Activated effector memory CD4-positive, alpha-beta T cell treated with anti-CD3 and anti-CD28 coated beads, Interleukin-2, amount 50 U/mL, for 16 hours (primary cell): ENCODE data around the gene MADCAM1.
A peak's percentile ranks its signal among the peaks of the same experiment; 100 is the strongest.

Experiments
- DNase-seq: peaks from one replicate; pipeline ENCODE4 v3.0.0-alpha.2; 2020

MADCAM1 gene

DNA sequence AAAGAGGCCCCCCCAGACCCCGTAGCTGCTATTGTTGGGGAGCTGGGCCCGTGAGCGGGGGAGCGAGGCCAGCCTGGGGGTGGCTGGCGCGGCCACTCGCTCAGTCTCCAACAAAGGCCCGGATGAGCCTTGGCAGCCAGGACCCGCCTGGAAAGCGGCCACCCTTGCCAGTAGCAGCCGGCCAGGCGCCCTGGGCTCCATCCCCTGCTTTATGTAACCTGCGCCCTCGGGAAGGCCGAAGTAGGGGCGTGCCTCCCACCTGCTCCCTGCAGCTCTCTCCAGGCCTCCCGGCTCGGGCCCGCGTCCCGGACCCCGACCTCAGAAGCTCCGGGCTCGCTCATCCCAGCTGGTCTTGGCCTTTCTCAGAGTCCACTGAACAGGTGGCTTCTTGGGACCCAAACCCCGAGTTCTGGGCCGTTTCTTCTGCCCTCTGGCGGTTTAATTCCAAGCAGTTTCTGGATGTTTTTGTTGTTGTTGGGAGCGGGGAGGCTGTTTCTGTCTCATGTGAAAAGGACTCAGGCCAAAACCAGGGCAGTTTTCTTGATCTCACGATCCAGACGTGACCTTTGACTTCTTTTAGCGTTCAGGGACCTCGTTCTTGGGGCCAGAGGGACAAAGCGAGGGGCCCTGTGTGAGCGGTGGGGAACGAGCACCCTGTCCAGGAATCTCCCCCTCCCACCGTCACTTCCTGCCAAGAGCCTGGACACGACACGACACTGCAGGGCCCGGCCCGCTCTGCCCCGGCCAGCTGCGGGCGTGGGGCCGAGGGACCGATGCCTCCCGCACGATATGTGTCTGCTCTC, 36.5 kb downstream of the MADCAM1 start:
- DNase-seq, result peak; percentile 78

DNA sequence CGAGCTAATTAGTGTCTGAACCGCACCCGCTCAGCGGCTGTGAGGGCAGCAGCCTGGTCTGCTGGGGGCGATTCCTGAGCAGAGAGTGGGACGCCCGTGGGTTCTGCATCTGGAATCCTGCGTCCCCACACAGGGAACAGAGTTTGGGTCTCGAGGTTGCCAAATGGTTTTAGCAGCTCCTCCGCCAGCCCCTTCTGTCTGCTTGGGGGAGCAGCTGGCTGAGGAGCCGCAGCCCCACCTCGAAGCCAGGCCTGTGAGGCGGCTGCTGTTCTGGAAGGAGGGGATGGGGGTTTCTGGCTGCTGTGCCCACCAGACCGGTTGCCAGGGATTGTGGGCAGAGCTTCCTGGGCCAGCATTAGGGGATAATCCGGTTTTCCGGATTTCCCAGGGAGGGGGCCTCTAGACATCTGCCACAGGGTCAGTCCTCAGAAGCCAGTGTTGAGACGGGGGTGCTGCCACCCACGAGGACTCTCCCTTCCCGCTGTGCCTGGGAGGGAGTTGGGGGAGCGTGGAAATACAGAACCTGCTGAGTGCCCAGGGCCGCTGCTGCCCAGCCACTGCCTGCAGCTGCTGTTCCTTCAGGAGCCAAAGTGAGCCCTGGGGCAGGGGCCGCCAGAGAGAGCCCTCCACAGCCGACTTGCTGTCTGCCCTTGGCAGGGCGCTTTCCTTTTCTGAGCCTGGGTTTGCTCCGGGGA, 37.2 kb downstream of the MADCAM1 start:
- no peak for DNase-seq

DNA sequence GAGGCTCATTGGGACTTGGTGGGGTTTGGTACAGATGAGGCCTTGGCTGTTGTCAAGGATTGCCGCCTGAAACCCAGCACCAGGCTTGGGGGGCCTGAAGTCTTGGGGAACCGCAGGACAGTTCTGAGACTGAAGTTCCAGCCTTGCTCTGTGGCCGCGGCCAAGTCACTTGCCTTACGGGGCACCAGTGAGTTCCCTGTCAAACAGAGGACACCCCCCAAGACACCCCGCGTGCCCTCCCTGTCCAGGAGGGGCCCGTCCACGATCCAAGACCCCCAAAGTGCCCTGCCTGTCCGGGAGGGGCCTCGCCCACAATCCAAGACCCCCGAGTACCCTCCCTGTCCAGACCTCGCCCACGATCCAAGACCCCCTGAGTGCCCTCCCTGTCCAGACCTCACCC, 37.8 kb downstream of the MADCAM1 start:
- DNase-seq, result no peak

DNA sequence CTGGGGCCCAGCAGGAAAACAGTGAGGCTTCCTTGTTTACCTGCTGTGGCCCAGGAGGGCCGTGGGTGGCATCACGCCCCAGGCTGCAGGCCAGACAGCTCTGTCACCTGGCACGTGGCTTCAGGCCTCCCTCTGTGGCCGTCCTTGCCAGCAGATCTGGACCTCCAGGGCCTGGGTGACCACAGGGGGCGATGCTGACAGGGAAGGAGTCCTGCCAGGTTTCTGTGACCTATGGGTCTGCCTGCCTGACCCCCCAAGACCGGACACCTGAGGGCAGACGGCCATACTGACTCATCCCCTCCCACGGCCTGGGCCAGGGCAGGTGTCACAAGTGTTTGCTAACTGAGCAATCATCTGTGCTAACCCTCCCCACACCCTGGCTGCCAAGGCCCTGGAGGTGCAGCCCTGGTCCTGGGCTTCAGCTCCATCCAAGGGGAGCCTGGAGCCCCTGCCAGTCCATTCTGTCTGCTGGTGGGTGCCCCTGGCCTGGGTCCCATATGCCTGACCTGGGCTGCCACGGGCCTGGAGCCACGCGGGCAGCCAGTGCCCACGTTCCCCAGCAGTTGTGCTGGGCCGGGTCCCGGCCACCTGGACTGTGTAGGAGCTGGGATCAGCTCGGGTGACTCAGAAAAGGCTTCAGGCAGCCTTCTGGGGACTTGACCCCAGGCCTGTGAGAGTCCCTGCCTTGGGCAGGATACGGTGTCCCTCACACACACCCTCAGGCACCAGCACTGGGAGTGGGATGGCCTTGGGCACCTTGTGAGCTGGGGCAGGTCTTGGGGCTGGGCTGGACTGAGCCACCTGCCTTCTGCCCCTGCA, 38.9 kb downstream of the MADCAM1 start:
- no peak for DNase-seq

DNA sequence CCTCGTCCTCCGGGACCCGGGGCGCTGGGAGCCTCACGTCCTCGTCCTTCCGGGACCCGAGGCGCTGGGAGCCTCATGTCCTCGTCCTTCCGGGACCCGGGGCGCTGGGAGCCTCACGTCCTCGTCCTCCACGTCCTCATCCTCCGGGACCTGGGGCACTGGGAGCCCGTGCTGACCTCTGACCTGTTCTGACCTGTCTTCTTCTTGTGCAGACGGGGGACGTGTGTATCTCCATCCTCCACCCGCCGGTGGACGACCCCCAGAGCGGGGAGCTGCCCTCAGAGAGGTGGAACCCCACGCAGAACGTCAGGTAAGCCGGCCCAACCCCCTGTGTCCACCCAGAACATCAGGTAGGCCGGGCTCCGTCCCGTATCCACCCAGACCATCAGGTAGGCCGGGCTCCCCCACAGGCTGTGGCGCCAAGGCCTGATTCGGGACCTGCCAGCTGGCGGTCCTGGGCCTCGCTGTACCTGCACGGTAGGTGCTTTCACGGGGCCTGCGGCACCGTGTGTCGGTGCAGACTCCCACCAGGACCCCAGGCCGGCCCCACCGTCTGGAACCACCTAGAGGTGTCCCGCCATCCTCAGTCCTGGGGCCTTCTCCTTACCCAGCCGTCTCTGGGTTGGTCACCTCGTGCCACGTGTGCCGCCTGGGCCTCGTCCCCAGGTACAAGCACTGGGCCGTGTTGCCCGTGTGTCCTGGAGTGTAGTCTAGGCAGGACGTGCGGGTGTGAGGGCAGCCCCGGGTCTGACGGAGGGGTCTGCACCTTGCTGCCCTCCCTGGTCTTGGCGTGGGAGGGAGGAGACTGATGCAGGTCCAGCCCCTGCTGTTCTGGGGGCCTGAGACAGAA, 40.0 kb downstream of the MADCAM1 start:
- no peak for DNase-seq

DNA sequence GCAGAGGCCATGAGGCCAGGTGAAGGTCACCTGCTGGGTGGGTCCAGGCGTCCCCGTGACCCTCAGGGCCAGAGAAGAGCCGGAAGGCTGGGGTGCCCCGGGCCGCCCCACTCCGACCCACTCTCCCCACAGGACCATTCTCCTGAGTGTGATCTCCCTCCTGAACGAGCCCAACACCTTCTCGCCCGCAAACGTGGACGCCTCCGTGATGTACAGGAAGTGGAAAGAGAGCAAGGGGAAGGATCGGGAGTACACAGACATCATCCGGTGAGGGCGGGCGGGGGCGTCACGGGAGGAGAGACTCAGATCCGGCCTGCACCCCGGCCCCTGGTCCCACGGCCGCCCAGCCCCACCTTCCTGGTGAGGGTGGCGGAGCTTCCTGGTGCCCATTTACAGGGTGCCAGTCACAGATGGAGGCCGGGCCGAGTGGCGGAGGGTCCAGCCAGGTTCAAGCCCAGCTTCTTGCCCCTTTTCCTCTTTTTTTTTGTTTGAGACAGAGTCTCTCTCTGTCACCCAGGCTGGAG, 40.7 kb downstream of the MADCAM1 start:
- no peak for DNase-seq

DNA sequence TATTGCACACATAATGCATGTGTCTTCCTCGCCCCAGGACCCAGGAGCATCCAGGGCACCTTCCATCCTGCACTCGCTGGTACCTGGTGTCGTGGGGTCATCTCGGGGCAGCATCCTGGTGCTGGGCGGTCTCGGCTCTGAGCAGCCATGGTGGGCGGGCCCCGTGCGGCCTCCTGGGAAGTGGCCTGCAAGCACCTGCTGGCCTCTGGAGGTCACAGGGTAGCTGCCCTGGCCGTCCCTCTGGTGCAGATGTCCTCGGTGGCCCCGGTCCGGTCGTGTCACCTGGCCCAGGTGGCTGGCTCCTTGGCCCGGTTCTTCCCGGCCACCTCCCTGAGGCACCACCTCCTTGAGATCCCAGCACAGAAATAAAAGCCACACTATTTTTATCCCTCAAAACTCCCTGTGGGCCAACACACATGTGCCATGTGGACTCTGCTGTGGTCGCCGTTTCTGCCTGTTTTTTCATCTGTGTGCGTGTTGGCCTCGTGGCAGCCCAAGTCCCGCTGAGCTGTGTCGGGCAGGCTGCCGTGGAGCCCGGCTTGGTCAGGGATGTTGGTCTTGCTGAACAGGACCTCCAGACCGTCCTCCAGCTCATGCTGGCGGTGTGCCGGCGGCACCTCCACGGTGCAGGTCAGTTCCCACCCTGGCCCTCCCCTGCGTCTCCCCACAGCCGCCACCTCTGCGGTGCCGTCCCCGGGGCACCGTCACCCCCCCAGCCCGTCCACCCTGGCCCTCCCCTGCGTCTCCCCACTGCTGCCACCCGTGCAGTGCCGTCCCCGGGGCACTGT, 42.5 kb downstream of the MADCAM1 start:
- no peak for DNase-seq

DNA sequence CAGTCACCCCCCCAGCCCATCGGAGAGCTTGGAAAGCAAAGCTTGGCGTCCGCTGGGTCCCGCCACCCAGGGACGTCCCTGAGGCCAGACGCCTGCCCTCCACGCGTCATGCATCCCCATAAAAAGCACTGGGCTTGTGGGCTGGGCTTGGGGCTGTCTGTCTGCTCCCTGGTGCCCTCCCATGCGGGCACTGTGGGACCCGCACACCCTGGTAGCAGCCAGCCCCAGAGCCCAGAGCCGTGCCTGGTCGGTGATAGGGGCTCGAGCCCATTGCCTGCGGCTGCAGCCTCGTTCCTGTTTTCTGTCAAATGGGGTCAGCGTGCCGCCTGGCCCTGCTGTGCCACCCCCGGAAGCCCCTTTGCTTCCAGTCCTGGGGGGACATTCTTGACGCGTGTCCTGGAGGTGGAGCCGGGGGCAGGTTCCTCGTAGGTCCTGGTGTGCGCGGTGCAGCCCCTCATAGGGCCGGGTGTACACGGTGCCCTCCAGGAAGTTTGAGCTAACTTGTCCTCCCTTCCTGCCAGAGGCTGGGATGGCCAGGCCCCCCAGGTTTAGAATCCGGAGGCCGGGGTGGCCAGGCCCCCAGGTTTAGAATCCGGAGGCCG, 43.2 kb downstream of the MADCAM1 start:
- no peak for DNase-seq

DNA sequence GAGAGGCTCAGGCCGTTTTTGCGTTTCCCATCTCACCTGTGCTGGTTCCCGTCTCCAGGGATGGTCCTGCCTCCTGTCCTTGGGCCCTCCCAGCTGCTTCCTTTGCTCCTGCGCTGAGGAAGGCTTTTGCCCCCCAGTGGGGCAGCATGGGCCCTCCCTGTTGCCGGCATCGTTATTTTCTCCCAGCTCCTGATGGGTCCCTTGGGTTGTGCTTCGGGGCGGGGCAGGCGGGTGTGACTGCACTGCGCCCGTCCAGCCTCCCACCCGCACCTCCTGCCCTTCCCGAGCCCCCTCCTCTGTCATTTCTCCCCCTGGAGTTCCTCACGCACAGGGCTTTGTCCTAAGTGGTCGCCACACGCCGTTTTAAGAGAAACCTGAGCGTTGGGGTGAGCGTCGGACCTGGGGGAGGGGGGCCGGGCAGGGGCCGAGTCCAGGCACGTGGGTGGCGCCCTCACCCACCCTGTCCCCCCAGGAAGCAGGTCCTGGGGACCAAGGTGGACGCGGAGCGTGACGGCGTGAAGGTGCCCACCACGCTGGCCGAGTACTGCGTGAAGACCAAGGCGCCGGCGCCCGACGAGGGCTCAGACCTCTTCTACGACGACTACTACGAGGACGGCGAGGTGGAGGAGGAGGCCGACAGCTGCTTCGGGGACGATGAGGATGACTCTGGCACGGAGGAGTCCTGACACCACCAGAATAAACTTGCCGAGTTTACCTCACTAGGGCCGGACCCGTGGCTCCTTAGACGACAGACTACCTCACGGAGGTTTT, 44.8 kb downstream of the MADCAM1 start:
- no peak for DNase-seq

DNA sequence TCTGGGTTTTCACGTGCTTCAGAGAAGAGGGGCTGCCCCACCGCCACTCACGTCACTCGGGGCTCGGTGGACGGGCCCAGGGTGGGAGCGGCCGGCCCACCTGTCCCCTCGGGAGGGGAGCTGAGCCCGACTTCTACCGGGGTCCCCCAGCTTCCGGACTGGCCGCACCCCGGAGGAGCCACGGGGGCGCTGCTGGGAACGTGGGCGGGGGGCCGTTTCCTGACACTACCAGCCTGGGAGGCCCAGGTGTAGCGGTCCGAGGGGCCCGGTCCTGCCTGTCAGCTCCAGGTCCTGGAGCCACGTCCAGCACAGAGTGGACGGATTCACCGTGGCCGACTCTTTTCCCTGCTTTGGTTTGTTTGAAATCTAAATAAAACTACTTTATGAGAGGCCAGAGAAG, 45.4 kb downstream of the MADCAM1 start:
- no peak for DNase-seq

DNA sequence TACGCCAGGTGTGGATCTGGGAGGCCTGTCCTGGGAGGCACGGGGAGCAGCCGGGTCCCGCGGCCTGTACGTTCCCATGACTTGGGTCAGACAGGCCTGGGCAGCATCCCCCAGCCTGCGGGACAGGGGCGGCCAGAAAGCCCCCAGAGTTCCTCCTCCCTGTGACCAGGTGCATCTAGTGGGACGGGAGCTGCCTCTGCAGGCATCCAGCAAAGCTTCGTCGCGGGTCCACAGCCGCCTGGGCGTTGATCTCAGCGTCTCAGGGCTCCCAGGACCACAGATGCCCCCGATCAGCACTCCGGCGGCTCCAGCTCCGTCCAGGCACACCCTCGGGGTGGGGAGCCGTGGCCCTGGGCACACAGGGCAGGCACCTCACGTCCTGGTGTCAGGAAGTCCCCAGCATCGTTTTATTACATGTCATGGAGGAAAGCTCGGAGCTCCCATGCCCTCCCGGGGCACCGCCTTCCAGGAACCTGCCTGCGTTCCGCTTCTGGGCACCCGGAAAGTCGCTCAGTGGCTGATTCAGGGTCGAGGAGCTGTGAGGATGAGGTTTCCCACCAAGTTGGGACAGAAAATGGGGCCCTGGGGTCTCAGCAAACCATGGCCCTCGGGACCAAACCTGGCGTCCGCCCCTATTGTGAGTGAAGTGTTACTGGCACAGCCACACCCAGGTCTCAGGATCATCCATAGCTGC, 46.0 kb downstream of the MADCAM1 start:
- DNase-seq, result no peak

DNA sequence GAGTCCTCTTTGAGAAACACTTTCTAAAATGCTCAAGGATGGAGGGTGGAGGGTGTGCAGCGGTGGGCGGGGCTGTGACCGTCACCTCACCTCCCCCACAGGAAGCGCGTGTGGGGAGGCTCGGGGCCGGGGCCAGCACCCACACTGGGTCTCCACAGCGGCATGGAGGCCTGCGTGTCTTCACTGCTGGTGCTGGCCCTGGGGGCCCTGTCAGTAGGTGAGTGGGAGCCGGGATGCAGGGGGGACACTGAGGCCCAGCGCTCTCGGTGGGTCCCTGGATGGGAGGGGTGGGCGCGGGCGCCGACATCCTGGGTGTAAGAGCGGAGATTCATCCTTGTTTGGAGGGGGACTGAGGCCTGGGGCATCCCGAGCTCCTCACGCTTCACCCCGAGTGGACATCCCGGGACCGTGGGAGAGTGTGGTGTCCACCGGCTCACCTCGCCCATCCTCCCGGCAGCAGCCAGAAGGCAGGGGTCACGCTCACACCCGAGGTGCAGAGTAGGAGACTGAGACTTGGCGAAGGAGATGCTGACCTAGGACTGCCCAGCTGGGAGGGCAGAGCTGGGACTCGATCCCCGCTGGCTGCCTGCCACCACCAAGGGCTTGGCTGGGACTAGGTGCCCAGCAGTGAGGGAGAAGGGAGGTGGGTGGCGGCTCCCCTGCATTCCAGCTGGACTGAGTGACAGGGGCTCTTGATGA, 47.8 kb downstream of the MADCAM1 start, which contains the start of gene GZMM:
GZMM (plus strand) TSS at position 144 of the 699 bp plus-strand sequence; CDS start at position 163, 19 bp downstream.
- DNase-seq, result peak; percentile 89

DNA sequence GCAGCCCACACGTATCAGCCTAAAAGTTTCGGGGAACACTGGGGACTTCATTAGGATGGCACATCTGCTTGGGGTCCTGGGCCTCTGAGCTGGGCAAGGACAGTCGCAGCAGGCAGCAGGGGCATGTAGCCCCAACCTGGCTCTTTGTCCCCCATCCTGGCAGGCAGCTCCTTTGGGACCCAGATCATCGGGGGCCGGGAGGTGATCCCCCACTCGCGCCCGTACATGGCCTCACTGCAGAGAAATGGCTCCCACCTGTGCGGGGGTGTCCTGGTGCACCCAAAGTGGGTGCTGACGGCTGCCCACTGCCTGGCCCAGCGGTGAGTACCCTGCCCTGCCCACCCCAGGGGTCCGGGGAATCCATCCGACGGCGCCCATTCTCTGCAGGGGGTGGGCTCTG, 50.8 kb downstream of the MADCAM1 start:
- no peak for DNase-seq

DNA sequence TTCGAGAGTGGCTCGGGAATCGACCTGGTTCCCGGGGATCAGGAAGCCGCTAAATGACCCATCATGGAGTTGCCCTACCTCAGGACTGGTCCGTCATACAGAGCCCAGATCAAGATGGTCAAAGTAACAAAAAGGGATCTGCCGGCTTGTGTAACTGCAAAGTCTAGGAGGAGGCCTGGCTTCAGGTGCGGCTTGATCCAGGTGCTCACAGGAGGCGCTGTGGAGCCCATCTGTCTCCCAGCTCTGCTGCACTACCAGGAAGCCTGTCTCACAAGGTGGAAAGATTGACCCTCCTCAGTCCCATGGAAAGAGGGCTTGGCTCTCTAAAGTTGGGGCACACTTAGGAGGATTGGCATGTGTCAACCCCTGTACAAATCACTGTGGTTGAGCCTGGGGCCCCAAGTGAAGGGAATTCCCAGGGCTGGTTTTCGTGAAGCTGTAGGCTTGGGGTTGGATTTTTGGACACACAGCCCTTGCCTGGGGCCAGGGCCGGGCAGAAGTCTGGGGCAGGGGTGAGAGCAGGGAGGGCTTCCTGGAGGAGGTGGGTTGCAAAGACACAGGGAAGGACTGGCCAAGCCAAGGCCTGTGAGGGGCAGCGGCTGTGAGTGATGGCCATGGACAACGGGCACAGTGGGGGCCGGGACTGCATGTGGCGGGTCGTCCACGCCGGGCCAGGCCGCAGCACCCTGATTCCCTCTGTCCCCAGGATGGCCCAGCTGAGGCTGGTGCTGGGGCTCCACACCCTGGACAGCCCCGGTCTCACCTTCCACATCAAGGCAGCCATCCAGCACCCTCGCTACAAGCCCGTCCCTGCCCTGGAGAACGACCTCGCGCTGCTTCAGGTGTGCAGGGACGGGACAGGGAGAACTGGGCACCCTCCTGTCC, 51.8 kb downstream of the MADCAM1 start:
- DNase-seq, result no peak

DNA sequence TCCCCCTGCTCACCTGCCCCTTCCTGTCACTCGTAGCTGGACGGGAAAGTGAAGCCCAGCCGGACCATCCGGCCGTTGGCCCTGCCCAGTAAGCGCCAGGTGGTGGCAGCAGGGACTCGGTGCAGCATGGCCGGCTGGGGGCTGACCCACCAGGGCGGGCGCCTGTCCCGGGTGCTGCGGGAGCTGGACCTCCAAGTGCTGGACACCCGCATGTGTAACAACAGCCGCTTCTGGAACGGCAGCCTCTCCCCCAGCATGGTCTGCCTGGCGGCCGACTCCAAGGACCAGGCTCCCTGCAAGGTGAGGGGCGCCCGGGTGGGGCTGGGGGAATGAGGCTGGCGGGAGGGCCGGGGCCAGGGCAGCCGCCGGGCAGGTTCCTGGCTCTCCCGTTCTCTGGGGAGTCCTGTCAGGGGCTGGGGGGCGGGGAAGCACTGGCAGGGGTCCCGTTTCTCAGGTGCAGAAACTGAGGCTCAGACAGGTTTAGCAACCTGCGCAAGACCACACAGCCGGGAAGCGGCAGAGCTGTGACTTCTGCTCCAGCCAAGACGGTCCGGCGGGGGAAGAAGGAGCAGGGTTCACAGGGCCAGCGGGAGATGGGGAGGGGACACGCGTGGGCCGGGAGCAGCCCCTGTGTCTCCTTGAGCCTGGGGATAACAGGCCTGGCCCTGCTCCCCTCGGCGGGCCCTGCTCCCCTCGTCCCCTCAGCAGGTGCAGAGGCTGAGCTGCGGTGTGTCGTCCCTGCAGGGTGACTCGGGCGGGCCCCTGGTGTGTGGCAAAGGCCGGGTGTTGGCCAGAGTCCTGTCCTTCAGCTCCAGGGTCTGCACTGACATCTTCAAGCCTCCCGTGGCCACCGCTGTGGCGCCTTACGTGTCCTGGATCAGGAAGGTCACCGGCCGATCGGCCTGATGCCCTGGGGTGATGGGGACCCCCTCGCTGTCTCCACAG, 52.9 kb downstream of the MADCAM1 start:
- DNase-seq, result no peak

DNA sequence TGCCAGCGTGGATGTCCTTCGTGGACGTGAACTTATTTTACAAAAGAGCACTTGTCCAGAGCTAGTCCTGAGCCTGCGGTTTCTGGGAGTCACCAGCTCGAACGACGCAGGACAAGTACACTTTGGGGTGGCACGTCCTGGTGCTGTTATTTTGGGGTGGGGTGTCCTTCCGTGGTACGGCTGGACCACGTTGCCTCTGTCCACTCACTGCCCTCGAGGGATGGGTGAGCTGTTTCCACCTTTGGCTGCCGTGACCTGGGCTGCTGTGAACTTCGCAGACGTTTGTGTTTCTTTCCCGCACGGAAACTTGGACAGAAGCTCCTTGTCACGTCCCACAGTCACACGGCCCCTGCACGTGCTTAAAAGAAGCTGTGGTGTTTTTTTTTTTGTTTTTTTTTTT, 58.5 kb downstream of the MADCAM1 start:
- DNase-seq, result no peak
